Natural killer cell treated with Interleukin-12 subunit alpha and Interleukin-12 subunit beta and Interleukin-15 and Interleukin-18, amount 100 ng/mL, for 72 hours (primary cell): ENCODE data around the gene GABPB2. TPM values are rescaled to one million over a fixed set of nuclear protein-coding genes. Genes with fewer than 3 reads are reported as not detected.

Experiments used
- ATAC-seq, 2 donors: fragments of 150-1000 bp; cut with Tn5 transposase in 1 of 2; sonication (Bioruptor Pico), chemical (Tn5 transposase) in 1 of 2; 2 replicates each; pipeline ENCODE4 v1.10.0; 2021
- DNase-seq: peaks from one replicate; pipeline ENCODE4 v3.0.0; 2022; ENCODE audit warnings: low spot score
- H3K27ac Mint-ChIP-seq, 2 donors: 1 replicate in 1 of 2; 2 replicates in 1 of 2; pipeline ENCODE4 v1.8.0; 2022; ENCODE audit warnings: mixed read lengths in 2 of 2, mild to moderate bottlenecking in 1 of 2, moderate library complexity in 1 of 2
- H3K27me3 Mint-ChIP-seq, 2 donors: 1 replicate in 1 of 2; 2 replicates in 1 of 2; pipeline ENCODE4 v1.8.0; 2022; ENCODE audit warnings: mixed read lengths in 2 of 2
- H3K36me3 Mint-ChIP-seq: one replicate; pipeline ENCODE4 v1.8.0; 2022; ENCODE audit warnings: mixed read lengths
- H3K4me1 Mint-ChIP-seq, 2 donors: 1 replicate in 1 of 2; 2 replicates in 1 of 2; pipeline ENCODE4 v1.8.0; 2022; ENCODE audit warnings: low read depth in 2 of 2, mixed read lengths in 2 of 2, mild to moderate bottlenecking in 1 of 2
- H3K4me3 Mint-ChIP-seq: one replicate; pipeline ENCODE4 v1.8.0; 2022; ENCODE audit warnings: mixed read lengths
- H3K9me3 Mint-ChIP-seq: 2 replicates; pipeline ENCODE4 v1.8.0; 2022; ENCODE audit warnings: mixed read lengths
- total RNA-seq, 2 donors: library from RNA; stranded (reverse); gene quantifications; one replicate each; pipeline ENCODE4 v1.2.3, GENCODE V29; 2022

GABPB2 gene
- total RNA-seq, 2 donors from 2014 or later = 22.2 to 23.8 TPM

- peaks cover 20% of the 10 kb centered on the region for H3K36me3 Mint-ChIP-seq
- peak overlapping the region; percentile 26 to 94 for H3K27ac Mint-ChIP-seq
- no peak overlapping the region for H3K4me3 Mint-ChIP-seq
- no peak for ATAC-seq
- H3K27me3 Mint-ChIP-seq = no peaks in the 10 kb centered on the region
- no peaks in the 10 kb centered on the region for H3K9me3 Mint-ChIP-seq
- peaks cover 52 to 58% of the 10 kb centered on the region in 2 donors for H3K4me1 Mint-ChIP-seq
- DNase-seq = no peak
Observed at GRCh38 chr1:151050051-151050688, 20.4 kb upstream of the GABPB2 start.

- peaks cover 60 to 64% of the 10 kb centered on the region in 2 donors for H3K4me1 Mint-ChIP-seq
- H3K27ac Mint-ChIP-seq = peak overlapping the region; percentile 26 to 77
- H3K9me3 Mint-ChIP-seq = no peaks in the 10 kb centered on the region
- DNase-seq (no peak), ATAC-seq (no peak)
- peaks cover 25% of the 10 kb centered on the region for H3K36me3 Mint-ChIP-seq
- no peak overlapping the region for H3K4me3 Mint-ChIP-seq
- H3K27me3 Mint-ChIP-seq = no peaks in the 10 kb centered on the region
Observed at GRCh38 chr1:151051356-151052009, 19.1 kb upstream of the GABPB2 start.

GRCh38 chr1:151054971-151055547, 15.5 kb upstream of the GABPB2 start:
- Mint-ChIP-seq H3K9me3 (no peaks in the 10 kb centered on the region), H3K4me3 (peak overlapping the region; percentile 94), H3K27ac (peak overlapping the region; percentile 97 to 99), H3K27me3 (no peaks in the 10 kb centered on the region), H3K4me1 (peaks cover 60 to 65% of the 10 kb centered on the region in 2 donors), H3K36me3 (peaks cover 51% of the 10 kb centered on the region)
- ATAC-seq (no peak), DNase-seq (no peak)

- Mint-ChIP-seq H3K36me3 (peaks cover 51% of the 10 kb centered on the region), H3K27me3 (no peaks in the 10 kb centered on the region), H3K27ac (peak overlapping the region; percentile 97 to 99), H3K4me1 (peaks cover 62 to 70% of the 10 kb centered on the region in 2 donors), H3K4me3 (peak overlapping the region; percentile 94), H3K9me3 (no peaks in the 10 kb centered on the region)
- ATAC-seq (no peak), DNase-seq (no peak)
Observed at GRCh38 chr1:151055581-151055980, 15.0 kb upstream of the GABPB2 start.

- peak overlapping the region; percentile 97 to 99 for H3K27ac Mint-ChIP-seq
- H3K9me3 Mint-ChIP-seq = no peaks in the 10 kb centered on the region
- H3K4me3 Mint-ChIP-seq = peak overlapping the region; percentile 94
- ATAC-seq (no peak), DNase-seq (no peak)
- H3K36me3 Mint-ChIP-seq = peaks cover 51% of the 10 kb centered on the region
- H3K4me1 Mint-ChIP-seq = peaks cover 65 to 76% of the 10 kb centered on the region in 2 donors
- no peaks in the 10 kb centered on the region for H3K27me3 Mint-ChIP-seq
Observed at GRCh38 chr1:151056149-151056548, 14.4 kb upstream of the GABPB2 start.

GRCh38 chr1:151058692-151059091, 11.9 kb upstream of the GABPB2 start:
- no peak for ATAC-seq
- Mint-ChIP-seq H3K4me3 (peak overlapping the region; percentile 94), H3K9me3 (no peaks in the 10 kb centered on the region), H3K27ac (peak overlapping the region; percentile 97 to 99), H3K27me3 (no peaks in the 10 kb centered on the region), H3K4me1 (peaks cover 59 to 71% of the 10 kb centered on the region in 2 donors), H3K36me3 (peaks cover 42% of the 10 kb centered on the region)
- no peak for DNase-seq

GRCh38 chr1:151059109-151060006, 11.2 kb upstream of the GABPB2 start, which contains the start of gene CDC42SE1:
TSS of gene CDC42SE1 (minus strand) at chr1:151059622. CDS start at chr1:151055730, 3,892 bp downstream.
- H3K36me3 Mint-ChIP-seq = peaks cover 39% of the 10 kb centered on the region

GRCh38 chr1:151060007-151060656, 10.4 kb upstream of the GABPB2 start, which contains the start of gene MLLT11:
TSS of gene MLLT11 (plus strand) at chr1:151060397. CDS start at chr1:151067225, 6,828 bp downstream.
- H3K4me3 Mint-ChIP-seq = peak within 1 kb of the TSS; percentile 94
- ATAC-seq (no peak), DNase-seq (no peak)
- no peaks in the 10 kb centered on the region for H3K27me3 Mint-ChIP-seq
- peaks cover 49 to 56% of the 10 kb centered on the region in 2 donors for H3K4me1 Mint-ChIP-seq
- peak within 1 kb of the TSS; percentile 97 to 99 for H3K27ac Mint-ChIP-seq
- peaks cover 31% of the 10 kb centered on the region for H3K36me3 Mint-ChIP-seq
- no peaks in the 10 kb centered on the region for H3K9me3 Mint-ChIP-seq

More at GRCh38 chr1:151059109-151060006, 11.2 kb upstream of the GABPB2 start, which contains the start of gene CDC42SE1:
- DNase-seq (peak; percentile 93), ATAC-seq (peak; percentile 86 to 87)
- Mint-ChIP-seq H3K9me3 (no peaks in the 10 kb centered on the region), H3K4me3 (peak within 1 kb of the TSS; percentile 94), H3K4me1 (peaks cover 55 to 64% of the 10 kb centered on the region in 2 donors), H3K27me3 (no peaks in the 10 kb centered on the region), H3K27ac (peak within 1 kb of the TSS; percentile 97 to 99)

GRCh38 chr1:151060657-151061421, 9.7 kb upstream of the GABPB2 start:
- ATAC-seq = no peak
- DNase-seq = no peak
- H3K9me3 Mint-ChIP-seq = no peaks in the 10 kb centered on the region
- peaks cover 42 to 54% of the 10 kb centered on the region in 2 donors for H3K4me1 Mint-ChIP-seq
- peak overlapping the region; percentile 97 to 99 for H3K27ac Mint-ChIP-seq
- H3K4me3 Mint-ChIP-seq = peak overlapping the region; percentile 94
- peaks cover 29% of the 10 kb centered on the region for H3K36me3 Mint-ChIP-seq
- no peaks in the 10 kb centered on the region for H3K27me3 Mint-ChIP-seq

- Mint-ChIP-seq H3K9me3 (no peaks in the 10 kb centered on the region), H3K27ac (no peak overlapping the region), H3K36me3 (peaks cover 23% of the 10 kb centered on the region), H3K27me3 (no peaks in the 10 kb centered on the region), H3K4me1 (peaks cover 33 to 45% of the 10 kb centered on the region in 2 donors), H3K4me3 (peak overlapping the region; percentile 94)
- ATAC-seq (no peak), DNase-seq (no peak)
Observed at GRCh38 chr1:151061704-151062103, 8.9 kb upstream of the GABPB2 start.

GRCh38 chr1:151062741-151063371, 7.7 kb upstream of the GABPB2 start:
- ATAC-seq (no peak), DNase-seq (no peak)
- Mint-ChIP-seq H3K27me3 (no peaks in the 10 kb centered on the region), H3K27ac (no peak overlapping the region), H3K4me1 (peaks cover 24 to 35% of the 10 kb centered on the region in 2 donors), H3K9me3 (no peaks in the 10 kb centered on the region), H3K36me3 (peaks cover 13% of the 10 kb centered on the region), H3K4me3 (no peak overlapping the region)

GRCh38 chr1:151065089-151065645, 5.4 kb upstream of the GABPB2 start:
- no peak for DNase-seq
- Mint-ChIP-seq H3K4me1 (peaks cover 19 to 31% of the 10 kb centered on the region in 2 donors), H3K9me3 (no peaks in the 10 kb centered on the region), H3K27ac (peak overlapping the region in 1 of 2 donors; percentile 49), H3K36me3 (no peaks in the 10 kb centered on the region), H3K27me3 (no peaks in the 10 kb centered on the region), H3K4me3 (no peak overlapping the region)
- no peak for ATAC-seq
